GM12865 (cell line): Measurements from ENCODE around the gene DCAF6.

Experiments used
- DNase-seq: peaks from one replicate; pipeline ENCODE4 v3.0.0; 2010; ENCODE audit warnings: low read depth
- H3K4me3 ChIP-seq: 2 replicates; pipeline ENCODE4 v1.5.1; 2011; ENCODE audit warnings: mild to moderate bottlenecking, low read depth, low read length, control low read depth
- CTCF ChIP-seq: IDR thresholded peaks from 2 replicates; pipeline ENCODE4 v1.5.1; 2011; ENCODE audit warnings: low read length, control low read depth, low read depth, inconsistent platforms; ENCODE audit not compliant: insufficient read depth; ENCODE audit errors: missing control alignments

Gene DCAF6

GRCh38 chr1:167900907-167901306 is 35.6 kb upstream of the DCAF6 start:
- DNase-seq, result no peak
- H3K4me3 ChIP-seq, result no peak overlapping the region
- TF ChIP-seq CTCF, result no peak

- no peak for TF ChIP-seq CTCF
- H3K4me3 ChIP-seq, result no peak overlapping the region
- DNase-seq, result no peak
Observed at GRCh38 chr1:167904652-167905130, 31.8 kb upstream of the DCAF6 start.

- TF ChIP-seq CTCF, result no peak
- no peak overlapping the region for H3K4me3 ChIP-seq
- no peak for DNase-seq
Observed at GRCh38 chr1:167905182-167905581, 31.3 kb upstream of the DCAF6 start.

GRCh38 chr1:167905671-167906070 is 30.8 kb upstream of the DCAF6 start:
- no peak for TF ChIP-seq CTCF
- no peak for DNase-seq
- H3K4me3 ChIP-seq, result no peak overlapping the region

- peak; percentile 59 for DNase-seq
- TF ChIP-seq CTCF, result no peak
- no peak overlapping the region for H3K4me3 ChIP-seq
Observed at GRCh38 chr1:167909691-167910180, 26.7 kb upstream of the DCAF6 start.

- H3K4me3 ChIP-seq, result no peak overlapping the region
- no peak for DNase-seq
- TF ChIP-seq CTCF, result no peak
Observed at GRCh38 chr1:167910530-167910929, 26.0 kb upstream of the DCAF6 start.

- no peak for TF ChIP-seq CTCF
- no peak for DNase-seq
- no peak overlapping the region for H3K4me3 ChIP-seq
Observed at GRCh38 chr1:167911413-167911812, 25.1 kb upstream of the DCAF6 start.
